HG03139 (cell line): ENCODE results near the gene YAP1.

Experiments
- ATAC-seq: cut with Tn5 transposase; IDR thresholded peaks from one replicate; pipeline ENCODE4 v1.9.1; 2021; ENCODE audit not compliant: unreplicated experiment

YAP1 gene

GRCh38 chr11:102269927-102270326 lies 159.7 kb downstream of the YAP1 start:
- no peak for ATAC-seq

GRCh38 chr11:102272047-102272824 lies 162.0 kb downstream of the YAP1 start:
- ATAC-seq = no peak

GRCh38 chr11:102274628-102275027 lies 164.4 kb downstream of the YAP1 start:
- no peak for ATAC-seq

- ATAC-seq = no peak
These were observed 166.1 kb downstream of the YAP1 start for GRCh38 chr11:102276362-102276761.

GRCh38 chr11:102276783-102277182 lies 166.5 kb downstream of the YAP1 start:
- ATAC-seq = no peak

GRCh38 chr11:102279641-102280170 lies 169.5 kb downstream of the YAP1 start:
- peak; percentile 87 for ATAC-seq

- no peak for ATAC-seq
These were observed 170.1 kb downstream of the YAP1 start for GRCh38 chr11:102280245-102280833.
